DMS 273 (cell line): ENCODE results near the gene ADAMTS16.

Experiments used
- DNase-seq: peaks from one replicate; lab custom pipeline; 2025; ENCODE audit not compliant: unreplicated experiment; lab: John Stamatoyannopoulos, UW

The ADAMTS16 gene

DNA sequence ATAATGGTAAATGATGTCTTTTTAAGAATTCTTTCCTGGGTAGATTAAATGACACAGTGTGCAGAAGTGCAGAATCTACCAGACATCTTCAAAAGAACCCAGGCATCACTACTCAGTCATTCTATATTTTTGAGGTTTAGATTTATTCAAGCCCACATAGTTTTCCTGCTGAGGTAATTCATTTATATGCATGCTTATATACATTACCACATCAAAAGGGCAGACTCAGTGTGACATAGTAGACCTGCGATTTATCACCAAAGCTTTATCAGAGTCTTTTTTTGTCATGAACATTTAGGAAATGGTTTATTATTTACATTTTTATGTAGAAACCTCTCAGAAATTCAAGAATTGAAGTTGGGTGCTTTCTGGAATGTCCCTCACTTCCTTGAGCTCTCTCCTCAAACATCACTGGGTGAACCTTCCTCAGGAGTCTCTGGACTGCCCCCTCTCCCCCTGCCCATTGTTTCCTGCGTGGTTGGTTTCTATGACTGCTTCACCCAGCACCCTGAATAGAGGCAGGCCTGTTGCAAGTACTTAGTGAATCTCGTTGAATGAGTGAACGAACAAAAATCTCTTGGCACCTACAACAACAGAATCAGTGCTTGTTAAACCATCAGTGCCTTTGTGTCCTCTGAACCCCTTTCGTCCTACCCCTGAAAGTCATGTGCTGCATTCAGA is 42.5 kb downstream of the ADAMTS16 start:
- DNase-seq, result no peak

DNA sequence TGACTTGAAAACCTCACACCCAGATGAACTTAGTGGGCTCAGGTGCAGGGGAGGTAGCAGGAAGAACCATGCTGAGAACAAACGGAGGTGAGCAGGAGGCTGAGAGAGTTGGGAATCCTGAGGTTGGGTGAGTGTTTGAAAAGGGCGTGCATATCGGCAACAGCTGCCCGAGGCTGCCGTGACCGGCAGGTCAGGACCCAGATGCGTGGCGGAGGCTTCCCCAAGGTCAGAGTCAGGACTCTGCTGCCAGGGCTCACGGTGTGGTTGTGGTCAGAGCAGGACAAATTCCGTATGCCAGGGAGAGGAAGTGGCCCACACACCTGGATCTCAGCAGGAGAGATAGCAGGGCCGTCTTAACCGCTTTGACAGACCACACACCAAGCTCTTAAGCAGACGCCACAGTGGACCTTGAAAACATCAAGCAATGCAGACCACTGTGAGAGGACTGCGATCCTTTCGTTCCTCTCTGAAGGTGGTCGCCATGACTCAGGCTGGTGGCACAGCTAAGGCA is 43.1 kb downstream of the ADAMTS16 start:
- no peak for DNase-seq

DNA sequence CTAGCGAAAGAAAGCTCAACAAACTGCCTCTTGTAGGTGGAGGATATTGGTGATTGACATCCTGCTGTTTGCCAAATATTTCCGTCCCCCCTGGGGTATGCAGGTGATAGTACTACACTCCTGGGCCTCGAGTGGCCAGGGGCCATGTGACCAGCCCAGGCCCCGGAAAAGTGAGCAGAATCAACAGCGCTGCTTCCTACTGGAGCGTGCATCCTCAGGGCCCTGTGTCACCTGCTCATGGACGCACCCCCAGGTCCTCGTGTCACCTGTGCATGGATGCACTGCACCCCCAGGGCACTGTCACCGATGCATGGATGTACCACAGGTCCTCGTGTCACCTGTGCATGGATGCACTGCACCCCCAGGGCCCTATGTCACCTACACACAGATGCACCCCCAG is 43.8 kb downstream of the ADAMTS16 start:
- no peak for DNase-seq

DNA sequence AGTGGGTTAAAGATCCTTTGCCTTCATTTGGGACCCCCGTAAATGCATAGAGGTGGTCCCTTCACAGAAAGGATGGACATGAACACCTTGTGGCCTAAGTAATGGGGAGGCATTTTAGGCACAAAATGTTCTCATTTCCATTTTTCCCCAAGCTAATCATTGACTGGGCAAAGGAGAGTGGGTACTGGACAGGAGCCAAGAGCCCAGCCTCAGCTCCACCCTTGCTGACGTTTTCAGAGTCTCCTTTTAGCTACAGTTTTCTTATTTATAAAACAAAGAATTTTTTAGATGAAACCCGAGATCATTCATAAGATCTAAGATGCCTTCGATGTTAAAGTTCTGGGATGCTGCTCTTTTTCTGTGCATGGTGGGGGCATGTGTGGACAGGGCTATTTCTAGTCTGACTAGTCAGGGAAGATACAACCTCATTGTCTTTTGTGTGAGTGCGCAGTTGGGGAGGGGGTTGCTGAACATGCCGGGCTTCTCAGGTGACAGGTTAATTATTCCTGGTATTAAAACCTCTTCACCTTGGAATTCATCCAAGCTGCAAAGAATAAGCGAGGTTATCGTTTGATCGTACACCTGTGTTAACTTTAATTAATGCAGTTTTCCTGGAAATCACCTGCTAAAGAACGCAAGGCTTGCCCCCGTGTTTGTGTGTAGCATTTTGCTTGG is 48.4 kb downstream of the ADAMTS16 start:
- DNase-seq, result no peak

DNA sequence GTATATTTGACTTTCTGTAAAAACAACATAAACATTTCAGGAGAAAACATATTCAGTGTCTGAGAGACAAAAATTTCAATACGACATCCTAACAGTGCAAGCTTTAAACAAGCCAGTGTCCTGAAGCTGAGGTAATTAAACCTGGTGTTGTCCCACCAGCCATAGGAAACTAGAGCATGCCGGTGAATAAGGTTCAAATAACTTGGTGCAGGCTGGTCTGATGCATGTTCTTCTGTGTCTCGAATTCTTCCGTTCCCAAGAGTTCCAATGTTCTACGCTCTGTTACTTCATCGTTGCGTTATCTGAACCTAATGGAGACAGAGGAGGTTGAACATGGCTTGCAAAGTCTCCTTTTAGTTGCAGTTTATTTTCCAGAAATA is 48.9 kb downstream of the ADAMTS16 start:
- no peak for DNase-seq

DNA sequence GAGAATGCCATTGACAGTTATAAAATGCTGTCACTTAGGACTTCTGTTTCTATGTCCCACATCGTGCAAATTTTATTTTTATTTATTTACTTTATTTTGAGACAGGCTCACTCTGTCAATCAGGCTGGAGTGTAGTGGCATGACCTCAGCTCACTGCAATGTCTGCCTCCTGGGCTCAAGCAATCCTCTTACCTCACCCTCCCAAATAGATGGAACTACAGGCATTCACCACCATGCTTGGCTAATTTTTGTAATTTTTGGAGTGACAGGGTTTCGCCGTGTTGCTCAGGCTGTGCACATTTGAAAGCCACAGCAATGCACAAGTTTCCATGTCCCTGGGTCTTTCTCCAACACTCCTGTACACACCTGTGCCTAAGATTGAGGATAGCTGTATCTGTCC is 51.8 kb downstream of the ADAMTS16 start:
- DNase-seq, result no peak

DNA sequence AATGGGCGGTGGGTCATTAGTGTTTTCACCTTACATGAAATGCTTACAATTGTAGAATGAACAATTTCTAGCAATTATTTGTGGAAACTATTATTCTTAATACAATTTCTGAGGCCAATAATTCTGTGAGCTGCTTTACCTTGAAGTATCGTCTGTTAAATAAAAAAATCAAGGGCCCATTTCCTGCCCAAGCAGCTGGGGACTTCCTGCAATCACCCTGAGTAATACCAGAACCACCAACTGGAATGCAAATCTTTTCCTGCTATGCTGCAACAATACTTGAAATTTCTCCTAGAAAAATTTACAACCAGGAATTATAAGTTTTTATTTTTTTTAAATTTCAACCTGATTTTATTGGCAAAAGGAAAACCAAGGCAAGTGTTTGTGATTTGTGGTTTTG is 52.6 kb downstream of the ADAMTS16 start:
- no peak for DNase-seq

DNA sequence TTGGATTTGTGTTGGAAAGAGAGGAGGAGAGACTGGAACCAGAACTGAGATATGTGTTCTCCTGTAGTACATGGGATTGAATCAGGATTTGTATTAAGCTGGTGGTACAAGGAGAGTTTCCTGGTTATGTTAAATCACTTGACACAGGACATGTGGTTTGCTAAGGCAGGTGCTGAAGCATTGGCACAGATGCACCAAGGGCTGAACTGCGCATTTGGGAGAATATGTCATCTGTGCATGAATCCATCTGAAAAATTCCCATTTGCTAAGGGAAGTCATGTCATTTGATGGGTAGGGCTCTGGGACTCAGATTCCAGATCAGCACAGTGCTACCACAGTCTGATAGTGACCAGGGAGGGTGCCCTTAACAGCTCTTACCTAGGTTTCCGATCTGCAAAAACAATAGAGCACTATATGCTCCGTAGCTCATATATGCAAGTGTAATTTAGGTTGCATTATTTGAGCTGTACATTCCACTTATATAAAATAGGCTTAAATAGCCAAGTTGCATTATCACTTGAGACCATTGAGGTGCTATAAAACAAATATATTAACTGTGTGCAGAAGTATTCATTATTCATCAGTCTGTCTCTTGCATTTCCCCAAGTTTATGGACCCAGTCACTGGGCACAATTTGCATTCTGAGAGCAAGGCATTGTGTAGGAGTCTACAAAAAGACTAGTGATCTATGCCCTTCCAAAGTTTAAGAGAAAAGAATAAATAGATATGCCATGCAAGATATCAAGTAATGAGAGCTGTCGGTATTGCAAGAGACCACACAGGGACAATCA is 55.2 kb downstream of the ADAMTS16 start:
- DNase-seq, result no peak

DNA sequence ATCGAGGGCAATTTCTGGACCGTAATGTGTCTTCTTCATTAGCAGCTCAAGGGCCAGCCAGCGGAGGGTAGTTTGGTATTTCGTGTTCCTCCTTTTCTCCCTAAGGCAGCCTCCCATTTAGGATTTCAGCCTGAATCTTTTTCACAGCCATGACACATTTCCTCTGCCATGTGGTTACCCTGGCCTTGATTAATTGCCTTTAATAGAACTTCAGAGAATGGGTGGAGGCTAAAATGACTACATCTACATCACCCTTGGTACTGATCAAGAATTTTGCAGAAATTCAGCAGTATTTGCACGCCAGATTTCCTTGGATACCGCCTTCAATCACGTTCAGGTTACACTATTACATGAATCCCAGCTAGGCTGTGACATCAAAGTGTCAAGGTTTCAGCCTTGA is 58.0 kb downstream of the ADAMTS16 start:
- DNase-seq, result no peak

DNA sequence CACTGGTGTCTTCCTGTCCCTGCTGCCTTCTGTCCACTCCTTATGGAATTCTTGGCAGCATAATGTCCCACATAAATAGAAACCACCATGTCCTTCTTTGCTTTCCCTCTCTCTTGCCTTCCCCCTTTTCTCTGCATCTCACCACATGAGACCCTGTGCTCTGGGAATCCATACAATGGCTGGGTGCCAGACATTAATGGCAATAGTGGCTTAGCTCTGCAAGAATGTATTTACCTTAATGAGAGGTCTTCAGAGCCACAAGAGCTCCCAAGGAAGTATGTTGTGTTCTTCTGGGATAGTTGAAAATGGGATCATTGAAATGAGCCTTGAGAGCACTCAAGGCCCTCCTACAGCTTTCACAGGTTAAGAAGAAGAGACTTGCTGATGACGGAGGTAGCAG is 58.7 kb downstream of the ADAMTS16 start:
- no peak for DNase-seq

DNA sequence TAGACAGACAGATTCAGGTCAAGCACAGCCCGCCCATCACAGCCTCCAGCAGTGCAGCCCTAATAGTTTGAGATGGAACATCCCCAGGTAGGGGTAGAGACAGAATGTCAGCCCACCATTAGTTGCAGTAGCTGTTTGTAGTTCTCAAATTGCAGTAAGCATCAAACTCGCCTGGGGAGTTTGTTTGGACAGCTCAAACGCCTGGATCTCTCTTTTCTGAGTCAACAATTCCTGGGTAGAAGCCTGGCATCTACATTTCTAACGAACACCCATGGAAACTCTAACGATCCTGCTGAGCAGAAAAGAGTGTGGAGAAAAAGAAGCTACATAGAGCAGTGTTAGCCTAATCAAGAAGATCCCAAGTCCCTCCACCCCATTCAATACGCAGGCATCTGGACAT is 59.4 kb downstream of the ADAMTS16 start:
- no peak for DNase-seq

DNA sequence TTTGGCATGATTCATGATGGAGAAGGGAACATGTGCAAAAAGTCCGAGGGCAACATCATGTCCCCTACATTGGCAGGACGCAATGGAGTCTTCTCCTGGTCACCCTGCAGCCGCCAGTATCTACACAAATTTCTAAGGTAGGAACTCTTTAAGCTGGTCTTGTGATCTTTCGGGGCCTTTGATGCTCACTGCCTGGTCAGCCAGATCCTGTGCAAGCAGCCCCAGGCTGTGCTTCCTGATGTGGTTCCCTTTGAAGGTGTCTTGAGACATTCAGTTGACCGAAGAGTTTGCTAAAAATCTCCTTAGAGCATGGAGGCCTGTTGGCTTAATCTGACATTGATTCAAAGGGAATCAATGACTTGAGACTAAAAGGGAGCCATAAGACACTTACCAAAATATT is 60.0 kb downstream of the ADAMTS16 start:
- no peak for DNase-seq

DNA sequence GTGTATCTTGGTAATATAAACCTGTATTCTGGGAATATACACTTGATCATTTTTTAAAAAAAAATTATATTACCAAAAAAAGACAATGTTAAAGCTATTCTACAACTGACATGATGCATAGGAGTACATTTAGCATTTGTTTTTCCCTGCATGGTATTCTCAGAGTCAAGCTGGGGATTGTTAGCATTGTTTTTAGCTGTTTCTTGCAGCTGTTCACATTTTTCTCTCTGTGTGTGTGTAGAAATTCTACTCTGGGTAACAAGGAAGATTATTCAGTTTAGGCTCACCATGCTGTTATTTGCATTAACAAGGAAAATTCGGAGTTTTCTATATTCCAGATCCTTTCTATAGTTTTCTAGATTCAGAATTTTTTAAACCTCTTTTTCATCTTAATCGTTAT is 62.2 kb downstream of the ADAMTS16 start:
- DNase-seq, result no peak

DNA sequence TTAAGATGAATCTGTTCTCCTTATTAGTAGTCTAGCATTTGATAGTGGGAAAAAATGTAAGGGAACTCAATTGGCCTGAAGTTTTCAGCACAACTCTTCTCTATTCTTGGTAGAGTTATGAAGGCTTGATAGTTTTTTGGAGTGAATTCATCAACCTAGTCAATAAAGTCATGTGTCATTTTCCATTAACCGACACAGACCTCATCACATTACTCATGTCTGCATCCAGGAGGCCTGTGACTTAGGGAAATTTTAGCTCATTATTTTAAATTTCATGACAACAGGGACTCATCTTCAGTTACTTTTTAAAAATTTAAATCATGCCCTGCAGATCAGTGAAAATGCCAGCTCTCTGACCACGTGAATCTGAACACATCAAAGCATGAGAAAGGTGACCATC is 63.3 kb downstream of the ADAMTS16 start:
- DNase-seq, result no peak

DNA sequence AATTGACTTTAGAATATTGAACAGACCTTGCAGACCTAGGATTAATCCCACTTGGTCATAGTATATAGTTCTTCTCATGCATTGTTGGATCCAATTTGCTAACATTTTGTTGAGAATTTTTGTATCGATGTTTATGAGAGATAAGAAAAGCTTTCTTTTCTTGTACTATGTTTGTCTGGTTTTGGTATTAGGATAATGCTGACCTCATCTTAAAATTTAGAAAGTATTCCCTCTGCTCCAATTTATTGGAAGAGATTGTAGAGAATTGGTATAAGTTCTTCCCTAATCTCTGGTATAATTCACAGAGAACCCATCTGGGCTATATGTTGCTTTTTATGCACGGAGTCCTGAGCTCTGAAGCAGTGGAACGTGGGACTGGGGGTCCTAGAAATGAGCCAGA is 67.7 kb downstream of the ADAMTS16 start:
- DNase-seq, result no peak

DNA sequence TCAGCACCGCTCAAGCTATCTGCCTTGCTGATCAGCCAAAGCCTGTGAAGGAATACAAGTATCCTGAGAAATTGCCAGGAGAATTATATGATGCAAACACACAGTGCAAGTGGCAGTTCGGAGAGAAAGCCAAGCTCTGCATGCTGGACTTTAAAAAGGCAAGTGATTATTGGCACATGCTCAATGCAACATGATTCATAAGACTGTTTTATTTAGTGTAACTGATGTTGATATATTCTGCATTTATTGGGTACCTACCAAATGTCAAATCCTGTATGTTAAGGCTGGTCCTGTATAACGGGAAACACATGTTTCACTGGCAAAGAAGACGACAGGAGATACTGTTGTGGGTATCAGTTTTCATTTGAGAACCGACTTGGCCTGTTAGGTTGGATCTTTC is 69.0 kb downstream of the ADAMTS16 start:
- DNase-seq, result no peak

DNA sequence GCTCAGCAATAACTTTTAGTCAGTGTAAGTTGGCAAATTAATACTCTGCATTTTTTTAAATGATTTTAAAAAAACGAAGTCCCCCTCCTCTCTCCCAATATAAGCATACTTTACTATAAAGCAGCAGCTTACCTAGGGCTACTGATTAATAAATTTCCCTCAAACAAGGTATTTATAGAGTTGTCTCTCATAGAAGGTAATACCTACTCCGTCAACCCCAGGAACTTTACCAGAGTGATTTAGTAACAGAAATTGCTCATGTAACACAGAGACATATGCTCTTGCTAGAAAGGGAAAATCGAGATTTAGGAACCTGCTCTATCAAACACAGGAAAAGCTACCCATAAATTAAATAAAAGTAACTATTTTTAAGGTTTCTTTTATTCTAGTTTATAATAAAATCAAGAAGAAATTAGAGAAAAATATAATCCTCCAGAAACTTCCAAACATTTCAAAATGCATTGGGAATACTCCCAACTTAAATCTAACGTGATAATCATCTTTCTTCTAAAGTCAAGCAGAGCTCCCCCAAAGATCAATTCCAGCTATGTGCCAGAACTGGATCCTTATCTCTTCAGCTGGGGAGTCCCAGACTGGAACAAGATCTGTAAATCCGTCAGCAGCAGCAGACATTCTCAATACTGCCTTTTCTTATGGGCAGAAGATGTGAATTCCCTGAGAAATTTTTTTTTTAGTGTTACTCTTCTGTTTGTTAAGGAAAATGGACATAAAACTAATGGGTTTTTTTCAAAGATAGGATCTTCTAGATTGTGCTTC is 69.6 kb downstream of the ADAMTS16 start:
- DNase-seq, result no peak

DNA sequence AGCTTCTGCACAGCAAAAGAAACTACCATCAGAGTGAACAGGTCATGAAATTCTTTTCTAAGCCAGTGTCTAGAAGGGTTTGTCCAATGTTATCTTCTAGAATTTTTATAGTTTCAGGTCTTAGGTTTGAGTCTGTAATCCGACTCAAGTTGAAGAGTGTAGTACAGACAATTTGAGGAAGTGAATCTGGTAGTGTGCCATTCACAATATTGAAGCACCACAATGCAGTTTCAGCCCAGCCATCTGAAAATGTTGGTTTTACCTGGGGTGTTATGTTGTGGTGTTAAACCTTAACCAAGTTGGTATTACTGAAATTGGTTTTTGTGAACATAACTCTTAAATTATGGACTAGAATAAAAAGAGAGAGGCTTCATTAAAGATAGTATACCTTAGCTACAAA is 77.2 kb downstream of the ADAMTS16 start:
- no peak for DNase-seq

DNA sequence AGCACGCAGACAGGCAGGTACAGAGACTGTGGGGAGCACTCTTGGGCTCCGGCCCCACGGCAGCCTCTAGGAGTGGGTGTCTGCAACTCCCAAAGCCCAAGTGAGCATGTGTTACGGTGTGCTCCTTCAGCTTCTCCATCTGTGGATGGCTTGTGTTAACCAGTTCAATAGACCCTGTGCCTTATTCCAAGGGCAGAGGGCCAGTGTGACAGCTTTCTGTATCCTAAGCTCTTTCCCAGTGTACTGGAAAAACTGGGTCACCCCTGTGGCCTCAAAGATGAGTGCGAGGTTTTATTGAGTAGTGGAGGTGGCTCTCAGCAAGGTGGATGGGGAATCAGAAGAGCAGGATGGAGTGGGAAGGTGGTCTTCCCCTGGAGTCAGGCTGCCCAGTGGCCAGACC is 78.3 kb downstream of the ADAMTS16 start:
- DNase-seq, result no peak

DNA sequence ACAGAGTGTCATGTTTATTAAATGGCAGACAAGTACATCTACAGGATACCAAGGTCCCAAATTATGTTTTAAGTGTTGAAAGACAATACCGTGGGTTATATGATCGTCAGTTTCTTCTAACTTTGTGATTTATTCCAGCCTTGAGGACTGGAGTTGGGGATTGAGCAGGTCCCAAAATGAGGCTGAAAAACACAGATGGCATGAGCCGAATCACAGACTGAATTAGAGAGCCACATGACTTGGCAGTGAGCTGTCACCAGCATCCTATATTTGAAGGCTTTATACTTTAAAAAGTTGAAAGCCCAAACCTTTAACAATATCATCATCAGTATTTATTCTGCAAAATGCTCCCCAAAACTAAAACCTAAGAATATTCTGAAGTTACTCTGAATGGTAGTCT is 79.4 kb downstream of the ADAMTS16 start:
- no peak for DNase-seq

DNA sequence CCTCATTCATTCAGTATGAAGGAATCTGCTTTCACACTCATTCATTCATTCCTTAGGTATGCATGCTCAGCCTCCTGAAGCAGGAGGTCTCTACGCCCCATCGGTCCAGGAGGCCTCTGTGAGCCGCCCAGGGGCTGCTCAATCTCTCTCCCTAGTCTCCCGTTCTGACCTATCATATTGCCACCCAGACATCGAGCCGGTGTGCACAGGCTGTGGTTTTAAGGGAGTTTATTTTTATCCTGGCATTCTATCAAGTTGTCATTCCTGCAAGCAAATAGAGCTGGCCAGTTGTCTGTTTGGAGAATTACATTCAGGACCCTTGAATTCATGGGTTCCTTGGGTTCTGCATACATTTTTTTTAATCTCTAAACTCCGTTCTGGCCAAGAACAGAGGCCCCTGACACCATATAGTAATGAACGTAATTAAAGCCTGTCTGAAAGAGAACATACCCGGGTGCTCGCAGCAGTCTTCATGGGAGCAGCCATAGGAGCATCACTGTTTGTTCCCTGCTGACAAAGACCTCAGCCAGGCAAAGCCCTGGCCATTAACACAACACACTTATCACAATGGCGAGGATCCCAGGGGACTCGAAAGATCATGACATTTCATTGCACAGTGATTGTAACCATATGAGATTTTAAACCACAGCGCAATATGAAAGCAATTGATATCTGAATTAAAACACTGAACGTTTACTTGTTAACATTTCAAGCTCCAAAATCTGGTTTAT is 80.9 kb downstream of the ADAMTS16 start:
- DNase-seq, result no peak
